CD4-positive, alpha-beta T cell treated with Interleukin-15 for 1 hour (primary cell): ENCODE measurements around the gene STRBP.
"Not testable (repeated sequence)": the region's sequence is repeated elsewhere in the genome, so short reads cannot be mapped to it uniquely, and the experiment has no call there.

ENCODE experiments used
- DNase-seq: peaks from one replicate; pipeline ENCODE4 v3.0.0-alpha.2; 2020

The STRBP gene

DNA sequence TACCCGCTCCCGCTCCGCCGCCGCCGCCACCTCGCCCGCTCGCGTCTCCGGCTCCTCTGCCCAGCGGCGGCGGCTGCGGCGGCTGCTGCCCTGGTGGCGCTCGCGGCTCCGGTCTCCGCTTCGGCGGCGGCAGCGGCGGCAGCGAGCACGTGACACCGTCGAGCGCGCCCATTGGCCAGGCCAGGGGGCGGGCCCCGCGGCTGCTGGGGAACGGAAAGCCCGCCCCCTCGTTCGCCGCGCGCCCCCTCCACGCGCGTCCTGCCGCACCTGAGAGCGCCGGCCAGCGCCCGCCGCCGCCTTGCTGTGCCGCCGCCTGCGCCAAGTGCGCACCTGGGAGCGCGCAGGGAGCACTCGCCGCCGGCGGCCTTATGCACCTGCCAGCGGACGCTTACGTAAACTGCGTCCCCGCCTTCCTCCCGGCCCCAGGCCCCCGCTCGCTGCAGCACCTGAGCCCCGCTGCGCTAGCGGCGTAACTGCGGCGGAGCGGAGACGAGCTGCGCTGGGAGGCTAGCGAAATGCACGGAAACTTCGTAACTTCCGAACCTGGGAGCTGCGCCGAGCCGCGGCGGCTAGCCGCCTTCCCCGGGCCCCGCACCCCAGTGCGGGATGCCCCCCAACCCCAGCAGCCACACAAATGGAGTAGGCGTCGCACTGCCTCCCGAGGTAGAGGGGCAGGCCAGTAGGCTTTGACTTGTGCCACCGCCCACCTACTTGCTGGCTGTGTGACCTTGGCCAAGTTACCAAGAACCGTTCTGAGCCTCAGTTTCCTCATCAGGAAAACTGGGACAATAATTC, at the start of gene STRBP:
STRBP (minus strand) TSS at position 122 of the 795 bp plus-strand sequence. CDS start 84,452 bp downstream, outside the sequence.
- DNase-seq = peak; percentile 94

- DNase-seq = no peak
Measured at GRCh38 chr9:123316053-123316718, 47.8 kb upstream of the STRBP start.

DNA sequence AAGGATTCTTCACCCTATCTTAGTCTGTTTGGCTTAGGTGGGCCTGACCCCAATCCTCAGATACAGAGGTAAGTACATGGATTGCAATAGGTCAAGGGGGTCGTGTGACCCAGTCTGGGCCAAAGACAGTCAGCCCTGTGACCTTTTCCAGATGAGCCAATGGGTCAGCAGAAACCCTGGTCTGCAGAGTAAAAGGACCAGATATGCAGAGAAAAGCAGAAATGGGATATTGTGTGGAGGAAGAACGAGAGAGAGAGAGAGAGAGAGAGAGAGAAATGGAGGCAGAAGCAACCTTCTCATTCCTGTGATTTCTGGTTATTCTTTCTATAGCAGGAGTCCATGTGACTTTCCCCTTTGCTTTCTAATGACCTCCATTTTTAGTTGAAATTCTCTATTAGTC, 47.2 kb upstream of the STRBP start:
- DNase-seq = no peak

GRCh38 chr9:123314617-123315016, 46.2 kb upstream of the STRBP start:
- no peak for DNase-seq

- no peak for DNase-seq
Measured at GRCh38 chr9:123312306-123312877, 44.0 kb upstream of the STRBP start.

DNA sequence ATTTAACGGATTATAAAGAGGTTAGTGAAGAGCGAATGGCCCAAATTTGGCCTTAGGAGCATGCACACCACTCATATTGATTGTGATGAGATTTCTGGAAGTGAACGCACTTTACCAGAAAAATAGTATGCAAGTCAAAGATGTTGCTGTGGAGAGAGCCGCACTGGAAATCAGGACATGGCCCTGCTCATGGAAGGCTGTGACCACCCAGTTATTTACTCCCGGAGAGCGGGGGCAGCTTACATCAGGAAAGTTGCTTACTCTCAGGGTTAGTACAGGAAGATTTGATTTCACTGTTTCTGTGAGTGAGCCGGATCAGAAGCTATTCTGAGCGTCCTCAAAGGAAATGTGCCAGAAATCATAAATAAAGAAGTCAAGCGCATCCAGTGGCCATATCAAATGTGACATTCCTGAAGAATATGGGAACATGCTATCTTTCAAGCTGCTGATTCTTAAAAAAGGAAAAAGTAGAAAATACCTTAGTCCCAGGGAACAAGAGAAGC, 42.9 kb upstream of the STRBP start:
- no peak for DNase-seq

GRCh38 chr9:123310551-123311249, 42.3 kb upstream of the STRBP start:
- DNase-seq = no peak

GRCh38 chr9:123309611-123310010, 41.2 kb upstream of the STRBP start:
- no peak for DNase-seq

GRCh38 chr9:123305879-123306278, 37.5 kb upstream of the STRBP start:
- no peak for DNase-seq

- no peak for DNase-seq
Measured at GRCh38 chr9:123304340-123304691, 35.9 kb upstream of the STRBP start.

DNA sequence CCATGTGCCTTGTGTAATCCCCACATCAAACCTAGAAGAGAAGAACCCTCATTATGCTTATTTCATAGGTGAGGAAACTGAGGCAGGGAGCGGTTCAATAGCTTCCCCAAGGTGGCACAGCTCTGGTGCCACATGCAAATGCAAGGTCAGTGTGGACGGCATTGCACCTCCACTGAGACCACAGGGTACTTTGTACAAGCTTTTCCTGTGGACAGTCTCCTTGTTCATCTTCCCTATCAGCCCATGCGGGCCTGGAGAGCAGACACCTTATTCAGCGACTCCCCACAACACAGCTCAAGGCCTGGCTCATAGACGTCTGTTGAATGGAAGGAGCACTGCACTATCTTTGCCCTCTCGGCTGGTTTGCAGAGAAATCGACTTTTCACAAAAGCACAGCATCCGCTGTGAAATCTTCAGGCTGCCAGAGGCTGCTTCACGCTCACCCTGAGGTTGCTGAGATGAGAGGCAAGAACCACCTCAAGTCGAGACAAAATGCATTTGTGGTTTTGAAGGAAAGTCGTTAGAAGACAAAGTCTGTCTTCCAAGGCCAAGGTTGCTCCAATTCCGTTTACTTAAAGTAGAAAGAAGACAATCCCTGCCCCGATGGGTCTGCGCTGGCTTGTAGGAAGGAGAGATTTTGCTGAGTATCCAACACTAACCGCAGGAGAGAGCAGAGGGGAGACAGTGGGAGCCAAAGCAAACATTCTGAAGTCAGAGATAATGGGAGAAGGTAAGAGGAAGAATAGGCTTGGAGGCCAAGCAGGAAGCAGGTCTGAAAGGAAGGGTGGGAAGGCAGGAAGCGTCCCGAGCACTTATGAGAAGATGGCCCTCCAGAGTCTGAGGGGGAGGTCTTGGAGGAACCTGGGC, 34.2 kb upstream of the STRBP start:
- DNase-seq = no peak

GRCh38 chr9:123301936-123302335, 33.5 kb upstream of the STRBP start:
- DNase-seq = not testable (repeated sequence)

GRCh38 chr9:123300554-123300953, 32.2 kb upstream of the STRBP start:
- DNase-seq = no peak

- DNase-seq = no peak
Measured at GRCh38 chr9:123299558-123300126, 31.3 kb upstream of the STRBP start.

DNA sequence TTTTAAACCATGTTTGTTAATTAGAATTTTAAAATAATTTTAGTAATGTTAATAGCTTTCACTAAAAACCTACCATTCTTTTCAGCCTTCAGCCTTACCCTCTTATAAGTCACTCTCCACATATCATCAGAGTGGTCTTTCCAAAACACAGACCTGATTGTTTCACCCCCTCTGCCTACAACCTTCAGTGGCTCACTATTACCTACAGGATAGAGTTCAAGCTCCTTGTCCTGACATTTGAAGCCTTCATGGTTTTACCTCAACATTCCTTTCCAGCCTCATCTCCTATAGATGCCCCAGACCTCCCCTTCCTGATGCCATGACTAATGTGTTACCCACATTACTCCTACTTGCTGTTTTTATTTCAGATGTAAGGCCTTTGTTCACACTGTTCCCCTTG, 27.8 kb upstream of the STRBP start:
- DNase-seq = no peak

- DNase-seq = no peak
Measured at GRCh38 chr9:123291736-123292135, 23.4 kb upstream of the STRBP start.

DNA sequence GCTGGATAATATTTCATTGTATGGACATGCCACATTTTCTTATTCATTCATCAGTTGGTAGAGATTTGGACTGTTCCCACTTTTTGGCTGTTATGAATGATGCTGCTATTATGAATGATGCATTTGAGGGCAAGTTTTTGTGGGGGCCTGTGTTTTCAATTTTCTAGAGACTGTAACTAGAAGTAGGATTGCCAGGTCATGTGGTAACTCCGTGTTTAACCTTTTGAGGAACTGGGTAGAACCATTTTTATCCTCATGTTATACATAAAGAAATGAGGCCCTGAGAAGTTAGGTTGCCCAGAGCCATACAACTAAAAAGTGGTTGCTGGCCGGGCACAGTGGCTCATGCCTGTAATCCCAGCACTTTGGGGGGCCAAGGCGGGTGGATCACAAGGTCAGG, 22.4 kb upstream of the STRBP start:
- DNase-seq = no peak

- DNase-seq = no peak
Measured at GRCh38 chr9:123287639-123288038, 19.3 kb upstream of the STRBP start.

DNA sequence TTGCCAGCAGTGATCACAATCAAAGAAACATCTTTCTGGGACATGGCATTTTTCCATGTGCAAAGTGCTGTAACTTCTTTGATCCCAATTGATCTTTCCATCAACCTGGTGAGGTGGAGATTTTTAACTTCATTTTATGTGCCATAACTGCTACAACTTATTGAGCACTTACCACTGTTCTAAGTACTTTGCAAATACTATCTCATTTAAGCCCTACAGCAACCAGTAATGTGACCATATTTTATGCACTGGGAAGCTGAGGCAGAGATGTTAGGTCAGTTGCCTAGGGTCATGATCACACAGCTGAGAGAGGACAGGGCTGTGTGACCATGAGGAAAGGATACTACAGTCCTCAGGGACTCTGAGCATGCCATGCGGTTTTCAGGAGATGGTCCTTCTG, 17.9 kb upstream of the STRBP start:
- DNase-seq = no peak

DNA sequence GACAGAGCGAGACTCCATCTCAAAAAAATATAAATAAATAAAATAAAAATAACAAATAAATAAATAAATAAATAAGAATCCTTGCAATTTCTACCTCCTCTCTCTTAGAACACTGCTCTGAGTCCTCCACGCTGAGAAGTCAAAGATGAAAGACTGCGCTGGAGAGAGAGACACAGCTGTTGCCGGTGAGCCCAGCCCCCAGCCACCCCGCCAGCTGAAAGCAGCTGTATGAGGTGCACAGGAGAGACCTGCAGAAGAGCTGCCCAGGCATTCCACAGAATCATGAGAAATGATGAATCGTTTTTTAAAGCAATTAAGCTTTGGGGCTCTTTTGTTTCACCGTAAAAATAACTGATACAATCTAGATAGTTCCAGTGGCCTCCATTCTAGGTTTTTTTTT, 16.3 kb upstream of the STRBP start:
- DNase-seq = no peak

GRCh38 chr9:123283455-123283854, 15.1 kb upstream of the STRBP start:
- DNase-seq = no peak

GRCh38 chr9:123283048-123283408, 14.6 kb upstream of the STRBP start:
- DNase-seq = no peak
